GM23338 (cell line): ENCODE results near the gene PTPRC. TPM values are rescaled to one million over a fixed set of nuclear protein-coding genes. Genes with fewer than 3 reads are reported as not detected.
A peak's percentile ranks its signal among the peaks of the same experiment; 100 is the strongest.

ENCODE experiments used
- ATAC-seq: fragments of 200-7000 bp; cut with Tn5 transposase; 3 replicates; pipeline ENCODE4 v1.9.1; 2020
- DNase-seq: peaks from one replicate; pipeline ENCODE4 v3.0.0-alpha.2; 2015; ENCODE audit warnings: low spot score
- H2AFZ ChIP-seq: fragments of 200-600 bp; sonication (generic); 2 replicates; pipeline ENCODE4 v1.8.0; 2016; ENCODE audit warnings: antibody characterized with exemption, mild to moderate bottlenecking, moderate library complexity
- H3F3A ChIP-seq: fragments of 200-600 bp; sonication (generic); replicated peaks from 2 replicates; pipeline ENCODE4 v1.8.0; 2017; ENCODE audit warnings: antibody characterized with exemption, mixed run types, low read depth
- H3K27ac ChIP-seq: fragments of 200-600 bp; sonication (generic); 2 replicates; pipeline ENCODE4 v1.6.1; 2016; ENCODE audit warnings: low read depth
- H3K27me3 ChIP-seq: fragments of 200-600 bp; sonication (generic); 2 replicates; pipeline ENCODE4 v1.8.0; 2016; ENCODE audit warnings: mild to moderate bottlenecking, mixed run types, moderate library complexity; ENCODE audit not compliant: insufficient read depth
- H3K36me3 ChIP-seq: fragments of 200-600 bp; sonication (generic); 2 replicates; pipeline ENCODE4 v1.8.0; 2016; ENCODE audit warnings: mild to moderate bottlenecking; ENCODE audit not compliant: insufficient read depth
- H3K4me1 ChIP-seq: fragments of 200-600 bp; sonication (generic); 2 replicates; pipeline ENCODE4 v1.8.0; 2016; ENCODE audit warnings: mild to moderate bottlenecking, moderate library complexity; ENCODE audit not compliant: insufficient read depth
- H3K4me2 ChIP-seq: fragments of 200-600 bp; sonication (generic); 2 replicates; pipeline ENCODE4 v1.7.1; 2017; ENCODE audit warnings: mixed run types
- H3K4me3 ChIP-seq: fragments of 200-600 bp; sonication (generic); 2 replicates; pipeline ENCODE4 v1.6.1; 2016; ENCODE audit warnings: mixed run types
- H3K79me2 ChIP-seq: fragments of 200-600 bp; sonication (generic); replicated peaks from 2 replicates; pipeline ENCODE4 v1.8.0; 2017; ENCODE audit warnings: mild to moderate bottlenecking; ENCODE audit not compliant: insufficient read depth
- H3K9me2 ChIP-seq: fragments of 200-600 bp; sonication (generic); 2 replicates; pipeline ENCODE4 v1.8.0; 2017; ENCODE audit not compliant: insufficient read depth
- H4K20me1 ChIP-seq: fragments of 200-600 bp; sonication (generic); replicated peaks from 2 replicates; pipeline ENCODE4 v1.8.0; 2017; ENCODE audit warnings: mild to moderate bottlenecking; ENCODE audit not compliant: insufficient read depth
- H3K27ac Mint-ChIP-seq: 2 replicates; pipeline ENCODE4 v1.8.0; 2020; ENCODE audit warnings: inconsistent platforms, mild to moderate bottlenecking, moderate library complexity, mixed read lengths
- H3K27me3 Mint-ChIP-seq: 3 replicates; pipeline ENCODE4 v1.8.0; 2022; ENCODE audit warnings: low read depth, mild to moderate bottlenecking, moderate library complexity, mixed read lengths, inconsistent platforms; ENCODE audit not compliant: insufficient read depth, poor library complexity
- H3K36me3 Mint-ChIP-seq: 3 replicates; pipeline ENCODE4 v1.8.0; 2021; ENCODE audit warnings: low read depth, mild to moderate bottlenecking, inconsistent platforms, moderate library complexity, mixed read lengths
- H3K4me1 Mint-ChIP-seq: 3 replicates; pipeline ENCODE4 v1.8.0; 2020; ENCODE audit warnings: mild to moderate bottlenecking, inconsistent platforms, mixed read lengths
- H3K4me3 Mint-ChIP-seq: 3 replicates; pipeline ENCODE4 v1.8.0; 2021; ENCODE audit warnings: moderate library complexity, mild to moderate bottlenecking, inconsistent platforms, mixed read lengths
- H3K9me3 Mint-ChIP-seq: 3 replicates; pipeline ENCODE4 v1.8.0; 2020; ENCODE audit warnings: moderate library complexity, mild to moderate bottlenecking, inconsistent platforms, mixed read lengths
- CREB1 ChIP-seq: fragments of 250-450 bp; sonication (Bioruptor Pico); IDR thresholded peaks from 2 replicates; pipeline ENCODE4 v1.5.0; 2020; ENCODE audit warnings: low read depth, mild to moderate bottlenecking, moderate library complexity
- ETS1 ChIP-seq: IDR thresholded peaks from 2 replicates; pipeline ENCODE4 v1.6.1; 2016; ENCODE audit warnings: antibody characterized with exemption
- EZH2 ChIP-seq: fragments of 200-600 bp; sonication (generic); IDR thresholded peaks from one replicate; pipeline ENCODE4 v1.8.0; 2017; ENCODE audit warnings: antibody characterized with exemption, mild to moderate bottlenecking, low read depth; ENCODE audit not compliant: unreplicated experiment
- EZH2phosphoT487 ChIP-seq: fragments of 200-600 bp; sonication (generic); IDR thresholded peaks from one replicate; pipeline ENCODE4 v1.8.1; 2018; ENCODE audit warnings: antibody characterized with exemption; ENCODE audit not compliant: unreplicated experiment
- JUNB ChIP-seq: IDR thresholded peaks from one replicate; pipeline ENCODE4 v1.6.1; 2016; ENCODE audit warnings: antibody characterized with exemption; ENCODE audit not compliant: unreplicated experiment
- NANOG ChIP-seq: IDR thresholded peaks from 2 replicates; pipeline ENCODE4 v1.6.1; 2016; ENCODE audit warnings: antibody characterized with exemption, borderline replicate concordance
- POLR2AphosphoS5 ChIP-seq: IDR thresholded peaks from 2 replicates; pipeline ENCODE4 v1.6.1; 2016; ENCODE audit warnings: antibody characterized with exemption, low read depth
- REST ChIP-seq: IDR thresholded peaks from one replicate; pipeline ENCODE4 v1.6.1; 2018; ENCODE audit warnings: antibody characterized with exemption; ENCODE audit not compliant: unreplicated experiment
- ZNF114 ChIP-seq: fragments of 250-450 bp; sonication (Bioruptor Pico); IDR thresholded peaks from 2 replicates; pipeline ENCODE4 v1.5.0; 2020; ENCODE audit warnings: mild to moderate bottlenecking, moderate library complexity
- ZNF331 ChIP-seq: fragments of 250-450 bp; sonication (Bioruptor Pico); IDR thresholded peaks from 2 replicates; pipeline ENCODE4 v1.5.0; 2020; ENCODE audit warnings: low read depth, mild to moderate bottlenecking, moderate library complexity
- ZNF462 ChIP-seq: fragments of 250-450 bp; sonication (Bioruptor Pico); IDR thresholded peaks from 2 replicates; pipeline ENCODE4 v1.5.0; 2020; ENCODE audit warnings: mild to moderate bottlenecking, moderate library complexity
- polyA plus RNA-seq: library from polyadenylated mRNA; unstranded; fragments of >200 nt; fragmentation: Nextera tagmentation; extraction: Ambion mirVana; gene quantifications from 2 replicates; pipeline ENCODE4 v1.2.1, GENCODE V29; 2016
- total RNA-seq: library from RNA; depleted of rRNA; stranded (reverse); fragments of >200 nt; shearing (Covaris generic); gene quantifications from 2 replicates; pipeline ENCODE4 v1.2.3, GENCODE V29; 2014

The PTPRC gene
- total and polyA plus RNA-seq, 2 experiments from 2014 or later = 0.10 to 0.52 TPM

- ATAC-seq (no peak), DNase-seq (no peak)
- no peaks in the 10 kb centered on the region for H3K36me3 Mint-ChIP-seq
- no peak overlapping the region for H3K4me3 ChIP-seq
- H3F3A ChIP-seq = no peaks in the 10 kb centered on the region
- H3K36me3 ChIP-seq = no peaks in the 10 kb centered on the region
- H3K4me3 Mint-ChIP-seq = no peak overlapping the region
- H3K9me2 ChIP-seq = peaks cover 9% of the 10 kb centered on the region; the same call in 1 of the 2 replicates
- H3K4me1 ChIP-seq = no peaks in the 10 kb centered on the region
- no peaks in the 10 kb centered on the region for H3K27me3 ChIP-seq
- H3K27me3 Mint-ChIP-seq = no peaks in the 10 kb centered on the region
- no peak overlapping the region for H3K27ac ChIP-seq
- TF ChIP-seq ETS1 = no peak
- no peak for TF ChIP-seq ZNF462
- no peak for TF ChIP-seq POLR2AphosphoS5
- TF ChIP-seq CREB1 = no peak
- TF ChIP-seq EZH2 = no peak
- TF ChIP-seq EZH2phosphoT487 = no peak
- TF ChIP-seq ZNF114 (CRISPR knock-in tag) = no peak
- no peak for TF ChIP-seq JUNB
- TF ChIP-seq NANOG = no peak
- no peak for TF ChIP-seq REST
- TF ChIP-seq ZNF331 = no peak
- peaks cover 11% of the 10 kb centered on the region for H3K4me1 Mint-ChIP-seq
- H3K9me3 Mint-ChIP-seq = no peaks in the 10 kb centered on the region
- no peaks in the 10 kb centered on the region for H3K79me2 ChIP-seq
- no peak overlapping the region for H2AFZ ChIP-seq
- H4K20me1 ChIP-seq = no peaks in the 10 kb centered on the region
- H3K4me2 ChIP-seq = no peak overlapping the region
- peak overlapping the region; percentile 70; the same call in 1 of the 2 replicates for H3K27ac Mint-ChIP-seq
These were observed 137.8 kb downstream of the PTPRC start for GRCh38 chr1:198776602-198777029.
